Measurements from ENCODE around the gene MAPK8. TPM values are rescaled to one million over a fixed set of nuclear protein-coding genes. Genes with fewer than 3 reads are reported as not detected.

MAPK8 gene
- total RNA-seq, 6 experiments from 2014 or later = 56.3 to 96.6 (median 74.8) TPM

GRCh38 chr10:48309711-48310226, 3.3 kb downstream of the MAPK8 start:
- no peaks in the 10 kb centered on the region for H3K9me3 Mint-ChIP-seq
- peak overlapping the region; percentile 73 for H3K27ac Mint-ChIP-seq
- H3K4me1 Mint-ChIP-seq (ENCODE audit: low read depth) = peaks cover 74% of the 10 kb centered on the region
- peaks cover 34% of the 10 kb centered on the region for H3K36me3 Mint-ChIP-seq (ENCODE audit: low read depth)
- 0 out of 2 replicates have a peak, but pooled peaks cover under 1% of the 10 kb centered on the region for H3K27me3 Mint-ChIP-seq (ENCODE audit: insufficient read depth)
- H3K4me3 Mint-ChIP-seq = peak overlapping the region; percentile 74
- peak; percentile 77 for DNase-seq
- TF ChIP-seq CTCF (IDR thresholded peaks at IDR 0.05) = peak; percentile 58

- Mint-ChIP-seq H3K4me3 (no peak overlapping the region), H3K9me3 (no peaks in the 10 kb centered on the region)
- TF ChIP-seq CTCF (IDR thresholded peaks at IDR 0.05) = no peak
Measured at GRCh38 chr10:48314107-48314506, 7.6 kb downstream of the MAPK8 start.

GRCh38 chr10:48316236-48316635, 9.8 kb downstream of the MAPK8 start:
- H3K4me3 Mint-ChIP-seq = no peak overlapping the region
- H3K36me3 Mint-ChIP-seq (ENCODE audit: low read depth) = peaks cover 18% of the 10 kb centered on the region
- peaks cover 50% of the 10 kb centered on the region for H3K4me1 Mint-ChIP-seq (ENCODE audit: low read depth)
- no peak for DNase-seq
- H3K9me3 Mint-ChIP-seq = no peaks in the 10 kb centered on the region
- no peaks in the 10 kb centered on the region for H3K27me3 Mint-ChIP-seq (ENCODE audit: insufficient read depth)
- no peak overlapping the region for H3K27ac Mint-ChIP-seq
- no peak for TF ChIP-seq CTCF (IDR thresholded peaks at IDR 0.05)

More at GRCh38 chr10:48314107-48314506, 7.6 kb downstream of the MAPK8 start:
- Mint-ChIP-seq H3K4me1 (ENCODE audit: low read depth) (peaks cover 63% of the 10 kb centered on the region), H3K36me3 (ENCODE audit: low read depth) (peaks cover 29% of the 10 kb centered on the region), H3K27ac (no peak overlapping the region), H3K27me3 (ENCODE audit: insufficient read depth) (no peaks in the 10 kb centered on the region)
- no peak for DNase-seq

GRCh38 chr10:48317321-48317990, 11.0 kb downstream of the MAPK8 start:
- Mint-ChIP-seq H3K27ac (no peak overlapping the region), H3K36me3 (ENCODE audit: low read depth) (peaks cover 7% of the 10 kb centered on the region), H3K4me3 (no peak overlapping the region), H3K9me3 (no peaks in the 10 kb centered on the region), H3K4me1 (ENCODE audit: low read depth) (peaks cover 50% of the 10 kb centered on the region), H3K27me3 (ENCODE audit: insufficient read depth) (no peaks in the 10 kb centered on the region)
- no peak for DNase-seq
- no peak for TF ChIP-seq CTCF (IDR thresholded peaks at IDR 0.05)

- Mint-ChIP-seq H3K27ac (peak overlapping the region; percentile 54; the same call in 1 of the 2 replicates), H3K4me3 (no peak overlapping the region; the same call in 1 of the 2 replicates), H3K9me3 (no peaks in the 10 kb centered on the region), H3K4me1 (ENCODE audit: low read depth) (peaks cover 59% of the 10 kb centered on the region), H3K27me3 (ENCODE audit: insufficient read depth) (no peaks in the 10 kb centered on the region), H3K36me3 (ENCODE audit: low read depth) (peaks cover 19% of the 10 kb centered on the region)
- TF ChIP-seq CTCF (IDR thresholded peaks at IDR 0.05) = no peak
- no peak for DNase-seq
Measured at GRCh38 chr10:48322017-48322416, 15.5 kb downstream of the MAPK8 start.
